WI38 (cell line): ENCODE data around the gene NISCH.

Source experiments
- H3K4me3 ChIP-seq: 2 replicates; pipeline ENCODE4 v1.5.1; 2011; ENCODE audit warnings: low read depth, mild to moderate bottlenecking, control low read depth, low read length
- CTCF ChIP-seq: IDR thresholded peaks from 2 replicates; pipeline ENCODE4 v1.5.1; 2012; ENCODE audit warnings: low read depth, mild to moderate bottlenecking, control low read depth, low read length

NISCH gene

DNA sequence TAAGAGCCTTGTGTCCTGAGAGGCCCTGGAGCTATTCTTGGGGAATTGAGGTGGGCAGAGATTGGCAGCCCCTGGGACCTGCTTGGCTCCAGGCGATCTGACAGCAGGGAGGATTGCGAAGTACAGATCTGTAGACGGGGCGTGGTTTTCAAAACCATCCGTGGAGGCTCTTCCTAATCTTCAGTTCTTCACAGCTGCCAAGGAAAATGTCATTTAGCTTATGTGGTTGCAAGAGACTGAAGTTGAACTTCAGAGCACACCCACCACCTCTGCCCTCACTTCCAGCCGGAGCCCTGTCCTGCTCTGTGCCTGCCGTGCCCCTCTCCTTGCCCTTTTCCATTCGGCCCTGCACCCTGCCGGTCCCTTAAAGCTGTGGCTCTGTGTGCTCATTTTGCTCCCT lies 12.9 kb downstream of the NISCH start:
- no peak for TF ChIP-seq CTCF
- H3K4me3 ChIP-seq: no peak overlapping the region

GRCh38 chr3:52469001-52469400 lies 13.6 kb downstream of the NISCH start:
- no peak for TF ChIP-seq CTCF
- H3K4me3 ChIP-seq: no peak overlapping the region

GRCh38 chr3:52470920-52471319 lies 15.5 kb downstream of the NISCH start:
- H3K4me3 ChIP-seq: no peak overlapping the region
- TF ChIP-seq CTCF: no peak

DNA sequence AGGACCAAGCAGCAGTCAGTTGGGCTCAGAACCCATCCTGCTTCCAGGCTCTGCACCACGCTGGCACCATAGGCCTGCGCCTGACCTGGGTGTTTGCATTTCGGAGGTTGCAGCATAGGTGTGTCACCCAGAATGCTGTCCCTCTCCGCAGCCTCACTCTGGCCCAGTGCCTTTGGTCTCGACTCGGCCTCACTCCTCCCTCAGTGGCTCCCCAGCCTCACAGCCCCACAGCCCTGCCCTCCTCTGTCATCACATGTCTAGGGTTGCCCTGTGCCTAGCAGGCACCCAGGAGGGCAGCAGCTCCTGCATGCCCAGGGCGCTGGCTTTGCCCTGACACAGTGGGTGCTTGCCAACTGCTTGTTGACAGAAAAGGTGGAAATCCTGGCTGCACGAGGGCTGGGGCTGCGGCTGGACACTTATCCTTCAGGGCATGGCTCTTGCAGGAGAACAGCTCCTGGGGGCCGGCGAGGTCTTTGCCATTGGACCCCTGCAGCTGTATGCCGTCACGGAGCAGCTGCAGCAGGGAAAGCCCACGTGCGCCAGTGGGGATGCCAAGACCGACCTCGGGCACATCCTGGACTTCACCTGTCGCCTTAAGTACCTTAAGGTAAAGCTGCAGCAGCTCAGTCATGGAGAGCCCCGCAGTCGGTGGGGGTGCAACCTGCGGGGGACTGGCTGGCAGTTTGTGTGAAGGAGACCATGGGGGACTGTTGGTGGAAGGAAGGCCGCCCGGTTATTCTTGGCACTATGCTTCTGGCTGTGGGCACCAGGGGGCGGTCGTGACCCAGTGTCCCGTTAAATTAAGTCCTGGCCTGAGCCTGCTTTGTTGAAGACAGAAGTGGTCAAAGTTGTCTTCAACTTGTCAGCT lies 16.2 kb downstream of the NISCH start:
- peak; percentile 29 for TF ChIP-seq CTCF

DNA sequence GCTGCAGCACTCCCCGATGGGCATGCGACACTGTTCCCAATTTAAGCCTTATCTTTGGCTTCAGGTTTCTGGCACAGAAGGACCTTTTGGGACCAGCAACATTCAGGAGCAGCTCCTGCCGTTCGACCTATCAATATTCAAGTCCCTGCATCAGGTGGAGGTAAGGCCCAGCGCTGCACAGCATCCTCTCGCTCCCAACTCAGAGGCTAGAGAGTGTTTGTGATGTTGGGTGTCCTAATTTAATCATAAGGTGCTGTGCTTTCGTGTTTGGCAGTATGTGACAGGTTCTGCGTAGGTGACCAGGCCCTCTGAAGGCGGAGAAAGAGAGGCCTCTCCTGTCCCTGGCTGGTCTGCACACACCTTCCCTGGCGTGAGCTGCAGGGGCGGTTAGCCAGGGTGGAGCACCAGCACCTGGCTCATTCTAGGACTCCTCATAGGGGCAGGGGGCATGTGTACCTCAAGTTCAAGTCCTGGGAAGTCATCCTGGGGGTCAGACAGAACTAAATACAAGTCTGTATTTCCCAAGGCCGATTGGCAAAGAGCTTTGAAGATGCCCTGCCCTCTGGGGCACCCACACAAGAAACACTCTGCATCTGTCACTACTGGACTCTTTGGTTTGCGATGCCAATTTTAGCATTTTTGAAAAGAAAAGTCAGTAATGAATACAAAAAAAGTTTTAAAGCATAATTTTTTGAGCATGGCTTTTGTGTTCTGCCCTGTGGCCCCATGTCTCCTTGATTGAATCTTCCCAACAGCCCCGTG lies 17.0 kb downstream of the NISCH start:
- no peak overlapping the region for H3K4me3 ChIP-seq
- no peak for TF ChIP-seq CTCF

More for the DNA sequence above, 16.2 kb downstream of the NISCH start:
- H3K4me3 ChIP-seq: no peak overlapping the region

GRCh38 chr3:52473026-52473425 lies 17.6 kb downstream of the NISCH start:
- no peak for TF ChIP-seq CTCF
- no peak overlapping the region for H3K4me3 ChIP-seq
